ENCODE measurements around the gene H2AZ2.

GRCh38 chr7:44808914-44809393, 38.9 kb downstream of the H2AZ2 start:
- TF ChIP-seq CTCF (IDR thresholded peaks at IDR 0.05) (no peak), POLR2AphosphoS5 (IDR thresholded peaks at IDR 0.05) (no peak), POLR2A (IDR thresholded peaks at IDR 0.05) (no peak)

Data from prostate gland (tissue), 2 donors.